ENCODE results near the gene NDUFS7.

The NDUFS7 gene

DNA sequence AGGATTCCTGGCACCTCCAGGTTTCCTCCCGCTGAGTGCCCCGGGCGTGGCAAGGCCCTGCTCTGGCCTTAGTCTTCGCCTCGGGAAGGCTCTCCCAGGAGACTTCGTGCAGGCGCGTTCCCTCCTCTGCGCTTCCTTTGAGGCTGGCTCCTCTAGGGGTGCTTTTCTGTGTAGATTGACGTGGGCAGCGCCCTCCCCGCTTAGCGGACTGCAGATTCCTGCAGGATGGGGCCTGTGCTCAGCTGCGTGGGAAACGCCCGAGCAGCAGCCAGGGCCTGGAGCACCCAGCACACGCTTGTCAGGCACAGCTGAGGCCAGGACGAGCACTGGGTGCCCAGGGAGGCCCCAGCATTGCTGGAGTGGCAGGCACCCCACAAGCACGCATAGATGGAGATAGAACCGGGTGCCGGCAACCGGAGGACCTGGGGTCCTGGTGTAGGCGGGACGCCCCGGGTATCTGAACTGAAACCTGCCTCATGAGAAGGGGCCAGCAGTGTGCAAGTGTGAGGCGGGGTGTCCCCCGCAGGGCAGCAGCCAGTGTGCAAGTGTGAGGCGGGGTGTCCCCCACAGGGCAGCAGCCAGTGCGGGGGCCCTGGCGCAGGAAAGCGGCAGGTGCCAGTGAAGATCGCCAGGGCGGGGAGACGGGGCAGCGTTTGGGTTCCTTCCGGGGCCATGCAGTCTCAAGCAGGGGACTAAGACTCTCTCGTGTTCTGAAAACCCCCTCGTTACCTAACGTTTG, 3.4 kb downstream of the NDUFS7 start:
- DNase-seq (ENCODE audit: low spot score) = no peak

DNA sequence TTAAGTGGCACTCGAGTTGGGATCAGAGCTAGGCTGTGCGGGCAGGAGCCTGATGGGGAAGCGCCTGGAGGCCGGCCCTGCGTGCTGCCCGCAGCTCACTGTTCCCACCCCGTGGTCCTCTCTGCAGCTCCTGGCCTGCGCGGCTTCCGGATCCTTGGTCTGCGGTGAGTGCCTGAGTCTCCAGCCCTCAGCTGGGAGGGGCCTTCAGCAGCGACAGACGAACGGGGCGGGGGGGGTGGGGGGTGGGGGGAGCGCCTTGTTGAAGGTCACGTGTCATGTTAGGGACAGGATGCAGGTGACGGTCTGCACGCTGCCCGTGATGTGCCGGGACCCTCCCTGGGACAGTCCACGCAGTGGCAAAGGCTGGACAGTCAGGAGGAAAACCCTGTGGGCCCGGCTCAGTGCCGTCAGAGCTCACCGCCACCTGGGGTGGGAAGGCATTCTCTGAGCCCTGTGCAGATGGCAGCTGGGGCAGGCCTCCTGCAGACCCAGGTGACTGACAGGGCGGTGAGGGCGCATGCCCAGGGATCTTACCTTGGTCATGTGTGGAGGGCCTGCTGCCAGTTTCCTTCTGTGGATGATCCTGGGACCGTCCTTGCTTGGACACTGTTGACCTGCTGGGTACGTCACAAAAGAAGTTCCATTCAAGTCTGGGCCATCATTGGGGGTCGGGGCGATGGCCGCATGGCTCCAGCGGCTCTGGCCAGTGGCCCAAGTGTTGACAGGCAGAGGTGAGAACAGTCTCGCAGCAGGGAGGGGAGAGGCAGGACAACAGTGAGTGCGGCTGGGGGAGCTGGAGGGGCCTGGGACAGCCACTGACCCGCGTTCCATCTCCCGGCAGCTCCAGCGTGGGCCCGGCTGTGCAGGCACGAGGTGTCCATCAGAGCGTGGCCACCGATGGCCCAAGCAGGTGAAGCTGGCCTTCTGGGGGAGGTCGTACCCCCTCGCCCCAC, 4.3 kb downstream of the NDUFS7 start:
- DNase-seq (ENCODE audit: low spot score) = no peak

DNA sequence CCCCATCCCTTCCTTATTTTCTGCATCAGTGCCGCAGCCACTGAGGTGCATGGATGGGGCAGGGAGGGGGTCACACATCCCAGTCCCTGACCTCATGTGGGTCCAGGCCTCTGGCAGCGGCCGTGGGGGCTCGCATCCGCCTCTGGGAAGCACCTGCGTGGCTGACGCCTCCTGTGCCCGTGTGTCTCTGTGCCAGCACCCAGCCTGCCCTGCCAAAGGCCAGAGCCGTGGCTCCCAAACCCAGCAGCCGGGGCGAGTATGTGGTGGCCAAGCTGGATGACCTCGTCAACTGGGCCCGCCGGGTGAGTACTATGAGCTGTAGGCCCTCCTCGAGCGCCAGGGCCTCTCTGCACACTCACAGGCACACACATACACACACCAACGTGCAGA, 4.9 kb downstream of the NDUFS7 start:
- no peak for DNase-seq (ENCODE audit: low spot score)

DNA sequence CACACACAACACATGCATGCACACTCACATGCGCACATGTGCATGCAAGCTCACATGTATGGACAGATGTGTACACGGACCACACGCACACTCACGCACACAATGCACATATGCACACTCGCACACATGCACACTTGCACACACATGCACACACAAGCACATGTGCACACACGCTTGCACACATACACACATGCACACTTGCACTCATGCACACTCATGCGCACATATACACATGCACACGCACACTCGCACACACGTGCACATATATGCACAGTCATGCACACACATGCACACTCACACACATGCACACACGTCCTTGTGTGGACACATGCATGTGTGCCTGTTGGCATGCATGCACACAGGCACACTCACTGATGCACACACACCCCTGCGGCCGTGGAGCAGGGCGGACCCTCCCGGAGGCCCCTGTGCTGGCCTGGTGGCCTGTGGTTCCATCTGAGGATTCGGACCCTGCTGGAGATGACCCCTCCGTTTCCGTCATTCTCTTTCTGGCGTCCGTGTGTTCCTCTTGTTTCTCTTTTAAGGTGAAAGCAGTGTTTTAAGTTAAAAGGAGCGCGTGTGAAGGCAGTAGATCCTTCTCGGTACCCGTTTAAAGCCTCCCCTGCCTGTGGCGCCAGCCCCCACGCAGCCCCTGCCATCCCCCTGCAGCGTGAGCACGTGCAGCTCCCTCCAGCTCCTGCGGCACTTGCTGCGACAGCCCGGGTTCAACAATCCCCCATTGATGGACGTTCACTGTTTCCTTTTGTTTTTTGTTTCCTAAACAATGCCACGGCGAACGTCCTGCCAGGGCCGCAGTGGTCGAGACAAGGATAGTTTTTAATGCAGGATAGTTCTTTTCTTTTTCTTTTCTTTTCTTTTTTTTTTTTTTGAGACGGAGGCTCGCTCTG, 5.6 kb downstream of the NDUFS7 start:
- no peak for DNase-seq (ENCODE audit: low spot score)

DNA sequence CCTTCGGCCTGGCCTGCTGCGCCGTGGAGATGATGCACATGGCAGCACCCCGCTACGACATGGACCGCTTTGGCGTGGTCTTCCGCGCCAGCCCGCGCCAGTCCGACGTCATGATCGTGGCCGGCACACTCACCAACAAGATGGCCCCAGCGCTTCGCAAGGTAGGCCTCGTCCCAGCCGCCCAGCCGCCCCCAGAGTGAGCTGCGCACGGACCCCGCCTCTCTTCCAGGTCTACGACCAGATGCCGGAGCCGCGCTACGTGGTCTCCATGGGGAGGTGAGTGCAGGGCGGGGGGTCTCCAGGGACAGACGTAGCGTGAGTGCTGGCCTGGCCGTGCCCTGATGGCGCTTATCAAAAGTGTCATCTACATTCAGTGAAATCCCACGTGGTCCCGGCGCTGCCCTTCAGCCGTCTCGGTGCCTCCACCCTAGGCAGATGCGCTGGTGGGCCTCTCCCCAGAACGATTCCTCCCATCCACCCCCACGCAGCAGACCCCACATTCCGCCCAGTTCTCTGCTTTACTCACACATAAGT, 7.2 kb downstream of the NDUFS7 start:
- no peak for DNase-seq (ENCODE audit: low spot score)

DNA sequence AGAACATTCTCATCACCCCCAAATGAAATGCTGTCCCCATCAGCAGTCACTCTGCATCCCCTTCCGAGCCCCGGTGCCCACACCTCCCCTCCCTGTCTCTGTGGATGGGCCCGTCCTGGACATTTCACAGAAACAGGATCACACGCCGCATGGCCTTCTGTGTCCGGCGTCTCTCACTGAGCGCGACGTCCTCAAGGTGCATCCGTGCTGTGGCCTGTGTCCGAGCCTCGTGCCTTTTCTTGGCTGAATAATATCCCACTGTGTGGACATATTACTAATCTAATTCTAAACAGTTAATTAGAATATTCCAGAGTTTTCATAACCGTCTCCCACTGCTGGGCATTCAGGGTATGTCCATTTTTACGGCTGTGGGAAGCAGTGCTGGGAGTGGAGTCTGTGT, 8.7 kb downstream of the NDUFS7 start:
- no peak for DNase-seq (ENCODE audit: low spot score)

DNA sequence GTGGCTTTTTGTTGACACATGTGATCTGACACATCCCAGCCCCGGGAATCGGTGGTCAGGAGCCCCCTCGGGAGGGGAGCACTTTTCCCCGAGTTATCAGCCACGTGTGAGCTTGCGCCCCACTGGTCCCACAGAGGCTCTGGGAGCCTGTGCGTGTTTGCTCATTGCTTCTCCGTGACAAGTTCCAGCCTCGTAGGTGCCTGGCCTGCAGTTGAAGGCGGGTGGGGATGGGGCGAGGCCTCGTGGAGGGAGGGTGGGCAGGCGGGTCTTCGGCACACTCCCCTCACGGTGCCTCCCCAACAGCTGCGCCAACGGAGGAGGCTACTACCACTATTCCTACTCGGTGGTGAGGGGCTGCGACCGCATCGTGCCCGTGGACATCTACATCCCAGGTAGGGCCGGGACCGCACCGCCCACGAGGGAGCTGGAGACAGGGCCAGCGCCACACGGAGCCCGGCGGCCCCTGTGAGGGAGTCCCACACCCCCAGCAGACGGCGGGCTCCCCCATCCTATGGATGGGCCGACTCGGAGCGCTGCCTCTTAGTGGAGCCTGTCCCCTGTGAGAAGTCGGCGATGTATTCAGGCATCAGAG, 9.3 kb downstream of the NDUFS7 start:
- no peak for DNase-seq (ENCODE audit: low spot score)

DNA sequence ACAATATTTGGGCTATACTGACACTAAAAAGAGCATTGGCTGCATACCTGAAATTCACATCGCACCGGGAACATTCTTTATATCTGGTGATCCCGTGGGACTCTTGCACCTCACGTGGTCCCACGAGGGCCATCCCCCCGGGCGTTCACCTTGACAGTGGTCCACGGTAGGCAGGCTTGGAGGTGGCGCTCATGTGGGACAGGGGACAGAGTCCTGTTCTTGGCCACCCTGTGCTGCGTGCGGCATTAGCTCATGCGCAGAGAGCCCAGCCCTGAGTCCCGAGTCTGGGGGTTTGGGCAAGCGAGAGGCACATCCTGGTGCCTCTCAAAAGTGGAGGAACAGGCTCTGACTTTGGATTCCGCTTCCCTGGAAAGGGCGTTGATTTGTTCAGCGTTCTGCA, 10.1 kb downstream of the NDUFS7 start:
- DNase-seq (ENCODE audit: low spot score) = no peak

DNA sequence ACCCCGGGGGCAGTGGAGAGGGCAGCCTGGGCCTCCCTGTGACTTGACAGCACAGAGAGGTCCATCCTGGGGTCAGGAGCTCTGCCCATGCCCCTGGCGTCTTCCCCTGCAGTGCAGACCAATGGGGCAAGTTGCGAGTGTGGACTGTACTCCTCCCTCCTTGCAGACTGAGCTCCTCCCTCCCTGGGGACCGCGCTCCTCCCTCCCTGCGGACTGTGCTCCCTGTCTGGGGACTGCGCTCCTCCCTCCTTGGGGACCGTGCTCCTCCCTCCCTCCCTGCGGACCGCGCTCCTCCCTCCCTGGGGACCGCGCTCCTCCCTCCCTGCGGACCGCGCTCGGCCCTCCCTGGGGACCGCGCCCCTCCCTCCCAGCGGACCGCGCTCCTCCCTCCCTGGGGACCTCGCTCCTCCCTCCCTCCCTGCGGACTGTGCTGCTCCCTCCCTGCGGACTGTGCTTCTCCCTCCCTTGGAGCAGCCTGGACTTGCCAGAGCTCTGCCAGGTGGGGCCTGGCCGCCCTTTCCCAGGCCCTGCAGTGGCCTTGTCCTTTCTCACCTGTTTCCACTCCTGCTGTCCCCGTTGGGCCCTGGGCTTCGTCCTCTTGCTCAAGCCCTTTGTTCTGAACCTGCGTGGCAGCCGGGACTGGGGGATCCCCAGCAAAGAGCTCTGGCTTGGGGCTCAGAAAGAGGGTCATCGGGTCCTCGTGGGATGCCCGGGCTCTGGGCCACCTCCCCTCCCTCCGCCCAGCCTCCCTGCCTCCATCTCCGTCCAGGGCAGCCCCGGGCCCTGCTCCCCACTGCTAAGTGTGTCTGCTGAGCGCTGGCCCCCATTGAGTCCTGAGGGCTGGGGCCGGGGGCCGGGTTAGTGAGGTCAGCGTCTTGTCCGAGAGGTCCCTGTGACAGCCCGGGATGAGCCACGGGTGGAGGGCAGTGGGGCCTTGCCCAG, 10.8 kb downstream of the NDUFS7 start:
- DNase-seq (ENCODE audit: low spot score) = no peak

DNA sequence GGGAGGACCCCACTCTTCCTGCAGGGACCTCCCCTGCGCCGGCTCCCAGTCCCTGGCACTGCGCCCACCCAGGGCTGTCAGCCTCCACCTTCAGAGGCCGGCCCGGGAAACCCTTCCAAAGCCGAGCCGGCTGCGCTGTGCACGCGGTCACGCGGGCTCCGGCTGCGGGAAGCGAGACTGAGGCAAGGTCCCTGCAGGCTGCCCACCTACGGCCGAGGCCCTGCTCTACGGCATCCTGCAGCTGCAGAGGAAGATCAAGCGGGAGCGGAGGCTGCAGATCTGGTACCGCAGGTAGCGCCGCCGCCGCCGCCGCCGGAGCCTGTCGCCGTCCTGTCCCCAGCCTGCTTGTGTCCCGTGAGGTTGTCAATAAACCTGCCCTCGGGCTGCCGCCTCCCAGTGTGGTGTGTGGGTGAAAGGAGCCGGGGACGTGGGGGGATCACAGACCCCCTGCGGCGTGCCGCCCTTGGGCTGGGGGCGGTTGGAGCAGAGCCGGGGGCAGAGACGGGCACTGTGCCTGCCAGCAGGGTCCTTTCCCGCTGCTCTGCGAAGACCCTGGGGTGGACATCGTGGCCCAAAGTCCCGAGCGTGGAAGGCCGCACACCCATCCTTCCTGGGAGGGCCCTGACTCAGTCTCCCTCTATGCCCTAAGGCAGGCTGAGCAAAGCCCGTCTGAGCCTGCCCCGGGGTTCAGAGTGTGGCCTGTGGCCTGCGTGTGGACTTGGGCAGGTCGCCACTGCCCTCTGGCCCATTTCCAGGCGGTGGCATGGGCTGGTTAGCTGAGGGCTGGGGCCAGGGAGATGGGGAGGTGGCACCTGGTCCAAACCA, 11.7 kb downstream of the NDUFS7 start:
- DNase-seq (ENCODE audit: low spot score) = no peak

DNA sequence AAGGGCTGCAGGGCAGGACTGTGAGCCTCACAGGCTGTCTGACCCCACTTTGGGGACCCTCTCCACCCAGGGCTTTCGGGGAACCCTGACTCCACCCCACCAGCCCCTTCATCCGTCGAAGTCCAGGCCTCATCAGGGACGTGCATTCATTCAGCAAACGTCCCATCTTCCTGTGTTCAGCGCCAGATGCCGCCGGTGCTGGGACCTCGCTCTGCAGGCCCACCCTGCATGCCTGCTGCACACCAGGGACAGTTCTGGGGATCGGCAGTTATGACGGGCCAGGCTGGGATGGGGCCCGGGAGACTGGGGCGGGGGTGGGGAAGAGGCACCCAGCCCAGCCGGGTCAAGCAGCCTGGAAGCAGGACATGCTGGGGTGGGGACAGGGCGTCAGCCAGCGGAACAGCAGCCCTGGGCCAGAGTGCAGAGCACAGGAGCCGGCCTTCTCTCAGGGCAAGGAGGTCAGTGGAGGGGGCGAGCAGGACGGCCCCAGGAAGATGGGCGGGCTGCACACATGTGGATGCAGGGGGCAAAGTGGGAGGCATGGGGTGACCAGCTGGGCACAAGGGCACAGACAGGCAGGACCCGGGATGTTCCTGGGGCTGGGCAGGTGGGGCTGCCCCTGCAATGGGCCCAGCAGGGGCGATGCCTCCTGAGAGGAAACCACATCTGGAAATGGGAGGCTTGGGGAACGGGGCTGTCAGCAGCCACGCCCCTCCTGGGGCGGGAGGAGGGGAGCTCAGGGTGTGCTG, 12.5 kb downstream of the NDUFS7 start:
- DNase-seq (ENCODE audit: low spot score) = no peak

DNA sequence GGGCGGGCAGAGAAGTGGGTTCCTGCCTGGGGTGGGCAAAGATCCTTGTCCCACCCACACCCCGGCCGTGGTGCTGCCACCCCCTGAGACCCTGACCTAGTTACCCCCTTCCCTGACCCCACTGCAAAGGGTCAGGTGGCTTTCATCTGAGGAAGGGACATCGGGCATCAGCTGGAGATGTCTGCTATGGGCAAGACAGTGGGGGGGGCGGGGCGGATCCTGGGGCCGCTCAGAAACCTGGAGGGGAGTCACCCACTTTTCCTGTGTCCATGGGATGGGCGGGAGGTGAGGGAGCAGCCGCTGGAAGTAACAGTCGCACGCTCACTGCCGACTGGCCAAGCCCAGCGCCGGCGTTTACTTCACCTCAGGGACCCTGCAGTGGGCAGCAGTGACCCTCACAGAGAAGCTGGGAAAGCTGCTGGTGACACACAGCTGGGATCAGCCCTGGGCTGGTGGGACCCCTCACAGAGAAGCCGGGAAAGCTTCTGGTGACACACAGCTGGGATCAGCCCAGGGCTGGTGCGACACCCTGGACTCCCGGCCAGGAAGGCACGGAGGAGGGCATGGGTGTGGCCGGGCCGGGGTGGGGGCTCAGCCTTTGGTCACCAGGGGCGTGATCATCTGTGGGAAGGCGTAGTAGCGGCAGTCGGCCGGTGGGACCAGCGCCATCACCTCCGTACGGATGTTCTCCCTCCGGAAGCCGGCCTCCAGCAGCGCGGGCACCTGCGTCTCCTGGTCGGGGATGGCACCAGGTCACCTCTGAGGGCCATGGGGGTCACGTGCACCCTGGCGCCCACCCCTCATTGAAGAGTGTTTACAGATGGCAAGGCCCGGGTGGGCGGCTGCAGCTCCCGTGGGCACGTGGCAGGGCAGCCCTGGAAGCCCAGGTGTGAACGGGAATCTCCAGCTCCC, 13.3 kb downstream of the NDUFS7 start:
- DNase-seq (ENCODE audit: low spot score) = no peak

DNA sequence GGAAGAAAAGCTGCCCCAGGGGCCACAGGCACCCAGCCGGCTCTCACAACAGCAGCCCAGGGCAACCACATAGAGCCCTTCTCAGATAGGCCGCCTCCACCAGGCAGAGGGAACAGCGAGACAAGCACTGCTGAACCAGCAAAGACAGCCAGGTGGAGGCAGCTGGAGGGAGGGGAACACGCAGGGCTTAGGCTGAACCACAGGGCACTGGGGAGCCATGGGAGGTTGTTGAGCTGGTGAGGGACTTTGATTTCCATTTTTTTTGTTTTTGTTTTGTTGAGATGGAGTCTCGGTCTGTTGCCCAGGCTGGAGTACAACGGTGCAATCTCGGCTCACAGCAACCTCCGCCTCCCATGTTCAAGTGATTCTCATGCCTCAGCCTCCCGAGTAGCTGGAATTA, 14.1 kb downstream of the NDUFS7 start:
- no peak for DNase-seq (ENCODE audit: low spot score)

DNA sequence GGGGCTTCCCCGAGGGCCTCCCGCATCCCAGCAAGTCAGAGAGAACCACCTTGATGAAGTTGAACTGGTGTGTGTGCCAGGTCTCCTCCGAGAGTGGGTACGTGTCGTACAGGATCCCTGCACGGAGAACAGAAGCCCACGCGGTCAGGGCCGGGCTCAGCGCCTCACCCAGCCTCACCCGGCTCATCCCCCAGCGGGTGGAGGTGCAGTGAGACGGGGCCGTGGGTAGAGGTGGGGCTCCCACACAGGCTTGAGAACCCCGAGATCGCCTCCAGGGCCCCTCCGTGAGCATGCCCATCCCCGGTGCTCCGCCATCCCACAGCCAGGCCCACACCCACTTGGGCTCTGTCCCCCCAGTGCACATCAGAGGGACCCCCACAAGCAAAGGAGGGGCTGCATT, 15.4 kb downstream of the NDUFS7 start:
- DNase-seq (ENCODE audit: low spot score) = no peak

DNA sequence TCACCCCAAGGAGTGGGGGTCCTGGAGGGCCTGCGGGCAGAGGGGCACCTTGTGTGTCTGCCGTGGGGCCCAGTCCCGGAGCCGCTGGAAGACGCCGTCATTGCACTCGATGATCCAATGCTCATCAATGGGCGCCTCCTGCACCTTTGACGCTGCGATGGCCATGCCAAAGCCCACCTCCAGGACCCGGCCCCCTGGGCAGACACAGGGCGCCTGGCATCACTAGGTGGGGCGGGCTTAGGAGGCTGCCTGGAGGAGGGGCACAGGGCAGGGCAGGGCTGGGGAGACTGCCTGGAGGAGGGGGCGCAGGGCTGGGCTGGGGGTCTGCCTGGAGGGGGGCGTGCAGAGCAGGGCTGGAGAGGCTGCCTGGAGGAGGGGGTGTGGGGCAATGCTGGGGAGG, 16.0 kb downstream of the NDUFS7 start:
- no peak for DNase-seq (ENCODE audit: low spot score)

DNA sequence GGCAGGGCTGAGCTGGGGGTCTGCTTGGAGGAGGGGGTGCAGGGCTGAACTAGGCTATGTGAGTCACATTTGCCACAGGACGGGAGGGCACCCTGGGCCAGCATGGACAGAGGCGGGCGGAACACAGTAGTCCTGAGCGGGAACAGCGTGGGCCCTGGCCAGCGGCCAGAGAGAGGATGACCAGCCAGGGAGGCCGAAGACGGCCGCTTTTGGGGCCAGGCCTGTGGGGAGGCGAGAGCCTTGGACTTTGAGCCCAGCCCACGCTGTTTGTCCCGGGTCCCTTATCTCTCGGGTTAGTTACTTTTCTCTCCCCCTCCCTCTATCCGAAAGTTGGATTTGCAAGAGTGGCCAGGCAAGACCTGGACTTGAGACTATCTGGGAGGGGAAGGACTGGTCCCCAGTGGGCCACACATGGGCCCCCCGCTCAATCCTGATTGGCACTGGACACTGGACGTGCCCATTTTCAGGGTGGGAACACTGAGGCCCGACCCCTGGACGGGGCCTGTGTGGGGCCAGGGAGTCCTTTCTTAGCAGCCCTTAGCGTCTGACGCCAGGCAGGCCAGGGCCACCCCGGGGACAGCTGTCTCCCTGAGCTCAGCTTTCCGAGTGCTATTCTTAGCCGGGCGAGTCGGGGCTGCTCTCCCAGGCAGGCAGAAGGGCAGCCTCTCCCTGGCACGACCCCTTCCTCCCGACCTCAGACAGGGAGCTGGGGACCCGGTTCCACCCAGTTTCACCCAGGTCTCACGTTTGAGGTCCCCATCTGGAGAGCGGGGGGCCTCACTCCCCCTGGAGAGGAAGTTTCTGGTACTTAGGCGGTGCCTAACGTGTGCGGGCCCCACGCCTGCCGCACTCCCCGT, 16.8 kb downstream of the NDUFS7 start:
- DNase-seq (ENCODE audit: low spot score) = no peak
